Mesangial cell (primary cell): Measurements from ENCODE around the gene LBR. TPM values are rescaled to one million over a fixed set of nuclear protein-coding genes. Genes with fewer than 3 reads are reported as not detected.

Source experiments
- total RNA-seq: library from RNA; depleted of rRNA; stranded (reverse); fragments of >200 nt; gene quantifications from 2 replicates; pipeline ENCODE4 v1.2.3, GENCODE V29; 2015

Gene LBR
- 25.0 and 50.0 TPM in 2 replicates for total RNA-seq

GRCh38 chr1:225427235-225428067, at the start of gene LBR:
Gene LBR (minus strand): TSS chr1:225428038. CDS start chr1:225424075, 3,963 bp downstream.

Other genes with a start within 250 kb of the LBR start
- gene ENAH, start 225.1 kb upstream of the LBR start, total RNA-seq, result 23.8 and 43.7 TPM in 2 replicates